GM23248 (cell line): Measurements from ENCODE around the gene SOX6. TPM values are rescaled to one million over a fixed set of nuclear protein-coding genes. Genes with fewer than 3 reads are reported as not detected.
A peak's percentile ranks its signal among the peaks of the same experiment; 100 is the strongest.

Source experiments
- DNase-seq: peaks from one replicate; pipeline ENCODE4 v3.0.0-alpha.2; 2015
- H2AFZ ChIP-seq: fragments of 200-600 bp; sonication (generic); 2 replicates; pipeline ENCODE4 v1.6.1; 2016; ENCODE audit warnings: antibody characterized with exemption
- H3F3A ChIP-seq: fragments of 200-600 bp; sonication (generic); 2 replicates; pipeline ENCODE4 v1.6.1; 2016; ENCODE audit warnings: mild to moderate bottlenecking, antibody characterized with exemption, mixed run types; ENCODE audit not compliant: insufficient read depth
- H3K27ac ChIP-seq: fragments of 200-600 bp; sonication (generic); 2 replicates; pipeline ENCODE4 v1.5.1; 2016; ENCODE audit warnings: mild to moderate bottlenecking
- H3K27me3 ChIP-seq: fragments of 200-600 bp; sonication (generic); replicated peaks from 2 replicates; pipeline ENCODE4 v1.6.1; 2016; ENCODE audit warnings: mild to moderate bottlenecking; ENCODE audit not compliant: insufficient read depth
- H3K36me3 ChIP-seq: fragments of 200-600 bp; sonication (generic); 2 replicates; pipeline ENCODE4 v1.6.1; 2016; ENCODE audit warnings: low read depth, mild to moderate bottlenecking
- H3K4me1 ChIP-seq: fragments of 200-600 bp; sonication (generic); 2 replicates; pipeline ENCODE4 v1.6.1; 2016; ENCODE audit warnings: mild to moderate bottlenecking; ENCODE audit not compliant: insufficient read depth
- H3K4me2 ChIP-seq: fragments of 200-600 bp; sonication (generic); one replicate; pipeline ENCODE4 v1.6.1; 2016; ENCODE audit warnings: mild to moderate bottlenecking; ENCODE audit not compliant: unreplicated experiment
- H3K4me3 ChIP-seq: fragments of 200-600 bp; sonication (generic); 2 replicates; pipeline ENCODE4 v1.5.1; 2016; ENCODE audit warnings: mild to moderate bottlenecking
- H3K79me2 ChIP-seq: fragments of 200-600 bp; sonication (generic); 2 replicates; pipeline ENCODE4 v1.6.1; 2016; ENCODE audit warnings: mild to moderate bottlenecking; ENCODE audit not compliant: insufficient read depth
- H3K9ac ChIP-seq: fragments of 200-600 bp; sonication (generic); 2 replicates; pipeline ENCODE4 v1.6.1; 2016; ENCODE audit warnings: mild to moderate bottlenecking
- H3K9me2 ChIP-seq: fragments of 200-600 bp; sonication (generic); 2 replicates; pipeline ENCODE4 v1.6.1; 2016; ENCODE audit warnings: mixed run types, mild to moderate bottlenecking, moderate library complexity; ENCODE audit not compliant: insufficient read depth
- H3K9me3 ChIP-seq: fragments of 200-600 bp; sonication (generic); one replicate; pipeline ENCODE4 v1.6.1; 2017; ENCODE audit warnings: low read depth
- H4K20me1 ChIP-seq: fragments of 200-600 bp; sonication (generic); 2 replicates; pipeline ENCODE4 v1.6.0; 2016; ENCODE audit not compliant: insufficient read depth
- EZH2 ChIP-seq: fragments of 200-600 bp; sonication (generic); IDR thresholded peaks from 2 replicates; pipeline ENCODE4 v1.6.1; 2018; ENCODE audit warnings: antibody characterized with exemption, mild to moderate bottlenecking; ENCODE audit not compliant: insufficient read depth, poor library complexity, severe bottlenecking
- EZH2phosphoT487 ChIP-seq: fragments of 200-600 bp; sonication (generic); IDR thresholded peaks from 2 replicates; pipeline ENCODE4 v1.6.1; 2018; ENCODE audit warnings: antibody characterized with exemption, moderate library complexity, mild to moderate bottlenecking, low read depth; ENCODE audit not compliant: insufficient read depth
- WGBS, 2 experiments: methylation state at CpG; one replicate each; pipeline ENCODE4 v1.1.6; 2015 to 2017; ENCODE audit warnings: low lambda C conversion rate in 2 of 2, low coverage in 1 of 2; ENCODE audit errors: missing lambda C conversion rate in 2 of 2; 5-methylcytosine and 5-hydroxymethylcytosine counted together
- in situ Hi-C: fragments of 300-500 bp; cut with MboI; formaldehyde crosslinking; loops from 2 replicates; pipeline ENCODE4 v1.15.0; 2020
- polyA plus RNA-seq: library from polyadenylated mRNA; unstranded; fragments of >200 nt; fragmentation: Nextera tagmentation; extraction: Ambion mirVana; gene quantifications from 2 replicates; pipeline ENCODE4 v1.2.1, GENCODE V29; 2016
- total RNA-seq: library from RNA; depleted of rRNA; stranded (reverse); fragments of >200 nt; shearing (Covaris generic); gene quantifications from 2 replicates; pipeline ENCODE4 v1.2.3, GENCODE V29; 2014

The SOX6 gene
- total and polyA plus RNA-seq, 2 experiments from 2014 or later = under 0.01 to 0.49 TPM

GRCh38 chr11:15929371-15929901 is 426.9 kb downstream of the SOX6 start:
- Histone ChIP-seq H3K4me1 (no peaks in the 10 kb centered on the region), H3F3A (no peaks in the 10 kb centered on the region), H4K20me1 (no peaks in the 10 kb centered on the region), H3K9me2 (no peaks in the 10 kb centered on the region), H2AFZ (no peak overlapping the region), H3K4me3 (no peak overlapping the region), H3K27ac (no peak overlapping the region), H3K27me3 (peaks cover 4% of the 10 kb centered on the region; the same call in 1 of the 2 replicates), H3K36me3 (no peaks in the 10 kb centered on the region), H3K9ac (no peak overlapping the region), H3K79me2 (no peaks in the 10 kb centered on the region), H3K9me3 (no peaks in the 10 kb centered on the region), H3K4me2 (no peak overlapping the region)
- WGBS, 2 experiments = 2 to 7% methylated on average over 3 of the region's 3 CpGs
- no peak for DNase-seq
- TF ChIP-seq EZH2phosphoT487 (no peak), EZH2 (no peak)
- in situ Hi-C loops = no loop called here

DNA sequence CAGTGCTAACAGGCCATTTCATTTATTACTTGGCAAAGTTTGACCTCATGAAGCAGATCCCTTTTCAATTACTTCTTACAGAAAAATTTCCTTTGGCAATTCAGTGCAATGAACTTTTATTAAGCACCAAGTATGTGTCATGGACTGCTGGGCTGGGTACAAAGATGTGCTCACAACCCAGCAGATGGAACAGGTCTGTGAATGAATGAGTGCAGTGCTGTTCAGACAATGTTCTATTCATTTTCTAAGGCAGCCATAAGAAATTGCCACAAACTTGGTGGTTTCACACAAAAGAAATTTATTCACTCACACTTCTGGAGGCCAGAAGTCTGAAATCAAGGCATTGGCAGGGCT is 428.5 kb downstream of the SOX6 start:
- in situ Hi-C loops = no loop called here
- TF ChIP-seq EZH2 (no peak), EZH2phosphoT487 (no peak)

DNA sequence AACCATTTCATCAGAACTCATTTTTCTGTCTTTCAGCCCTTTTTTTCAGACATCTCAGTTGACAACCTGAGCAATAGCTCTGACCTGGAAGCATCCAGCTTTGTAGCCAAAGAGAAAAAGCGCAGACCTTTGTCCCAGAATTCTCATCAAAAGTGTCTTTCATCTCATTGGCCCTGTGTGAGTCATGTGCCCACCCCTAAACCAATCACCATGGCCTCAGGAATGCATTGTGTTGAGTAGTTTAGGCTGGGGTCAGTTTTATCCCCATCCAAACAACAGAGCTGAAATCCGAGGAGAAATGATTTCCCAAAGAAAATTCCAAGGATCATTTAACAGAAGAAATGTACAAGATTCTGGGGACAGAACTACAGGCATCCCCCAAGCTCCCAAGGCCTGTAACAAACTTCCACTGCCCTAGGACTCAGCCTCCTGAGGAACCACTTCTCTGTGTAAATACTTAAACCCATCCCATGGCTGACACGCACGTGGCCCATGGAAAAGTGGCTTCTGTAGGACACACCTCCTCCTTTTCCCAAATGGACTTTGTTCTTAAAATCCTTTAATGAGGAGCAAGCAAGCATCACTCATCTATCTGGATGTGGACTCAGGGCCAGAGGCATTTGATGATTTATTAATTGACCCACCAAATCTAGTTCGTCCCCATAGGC is 429.0 kb downstream of the SOX6 start:
- Histone ChIP-seq H3F3A (no peaks in the 10 kb centered on the region), H3K27ac (no peak overlapping the region), H3K9ac (no peak overlapping the region), H3K4me3 (no peak overlapping the region), H2AFZ (no peak overlapping the region), H3K9me2 (no peaks in the 10 kb centered on the region), H3K9me3 (no peaks in the 10 kb centered on the region), H3K36me3 (no peaks in the 10 kb centered on the region), H3K4me2 (no peak overlapping the region), H3K27me3 (peaks cover 4% of the 10 kb centered on the region; the same call in 1 of the 2 replicates), H3K4me1 (no peaks in the 10 kb centered on the region), H3K79me2 (no peaks in the 10 kb centered on the region), H4K20me1 (no peaks in the 10 kb centered on the region)
- no peak for TF ChIP-seq EZH2
- no peak for TF ChIP-seq EZH2phosphoT487
- WGBS, 2 experiments = 16 to 18% methylated on average over 5 of the region's 5 CpGs
- no peak for DNase-seq
- in situ Hi-C loops = no loop called here

More for the DNA sequence above, 428.5 kb downstream of the SOX6 start:
- no peak for DNase-seq
- no peaks in the 10 kb centered on the region for H4K20me1 ChIP-seq
- H3K4me1 ChIP-seq = no peaks in the 10 kb centered on the region
- H3K9ac ChIP-seq = no peak overlapping the region
- no peaks in the 10 kb centered on the region for H3K9me3 ChIP-seq
- H3F3A ChIP-seq = no peaks in the 10 kb centered on the region
- no peaks in the 10 kb centered on the region for H3K36me3 ChIP-seq
- H3K79me2 ChIP-seq = no peaks in the 10 kb centered on the region
- no peak overlapping the region for H3K4me2 ChIP-seq
- peaks cover 4% of the 10 kb centered on the region; the same call in 1 of the 2 replicates for H3K27me3 ChIP-seq
- no peak overlapping the region for H3K27ac ChIP-seq
- no peak overlapping the region for H3K4me3 ChIP-seq
- H2AFZ ChIP-seq = no peak overlapping the region
- H3K9me2 ChIP-seq = no peaks in the 10 kb centered on the region

DNA sequence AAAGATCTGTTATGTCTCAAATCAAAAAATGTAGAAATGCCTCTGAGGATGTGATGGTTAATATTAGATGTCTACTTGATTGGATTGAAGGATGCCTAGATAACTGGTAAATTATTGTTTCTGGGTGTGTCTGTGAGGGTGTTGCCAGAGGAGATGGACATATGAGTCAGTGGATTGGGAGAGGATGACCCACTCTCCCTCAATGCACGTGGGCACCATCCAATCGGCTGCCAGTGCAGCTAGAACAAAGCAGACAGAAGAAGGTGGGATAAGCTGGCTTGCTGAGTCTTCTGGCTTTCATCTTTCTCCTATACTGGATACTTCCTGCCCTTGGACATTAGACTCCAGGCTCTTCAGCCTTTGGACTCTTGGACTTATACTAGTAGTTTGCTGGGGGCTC is 430.3 kb downstream of the SOX6 start:
- H3F3A ChIP-seq = no peaks in the 10 kb centered on the region
- no peak overlapping the region for H3K4me3 ChIP-seq
- H3K4me1 ChIP-seq = no peaks in the 10 kb centered on the region
- no peaks in the 10 kb centered on the region for H3K36me3 ChIP-seq
- H2AFZ ChIP-seq = no peak overlapping the region
- peak; percentile 7 for DNase-seq
- H3K79me2 ChIP-seq = no peaks in the 10 kb centered on the region
- 18 to 21% methylated on average over 2 of the region's 2 CpGs for WGBS, 2 experiments
- in situ Hi-C loops = no loop called here
- no peak for TF ChIP-seq EZH2
- no peak for TF ChIP-seq EZH2phosphoT487
- peaks cover 4% of the 10 kb centered on the region; the same call in 1 of the 2 replicates for H3K27me3 ChIP-seq
- H3K4me2 ChIP-seq = no peak overlapping the region
- no peaks in the 10 kb centered on the region for H4K20me1 ChIP-seq
- no peak overlapping the region for H3K27ac ChIP-seq
- H3K9ac ChIP-seq = no peak overlapping the region
- no peaks in the 10 kb centered on the region for H3K9me3 ChIP-seq
- no peaks in the 10 kb centered on the region for H3K9me2 ChIP-seq
